Vagina (tissue), 2 donors: ENCODE data around the gene MRPL55.

Experiments
- CTCF ChIP-seq, 3 experiments: fragments of 450-650 bp in 2 of 3; fragments of 200-600 bp in 1 of 3; sonication (generic) in 1 of 3; IDR thresholded peaks; one replicate each; pipeline ENCODE4 v1.5.1; 2017 to 2019; ENCODE audit warnings: antibody characterized with exemption in 3 of 3, mild to moderate bottlenecking in 2 of 3, moderate library complexity in 2 of 3
- POLR2AphosphoS5 ChIP-seq, 2 donors: sonication (generic); formaldehyde crosslinking; IDR thresholded peaks; one replicate each; pipeline ENCODE4 v1.9.0; 2017; ENCODE audit warnings: antibody characterized with exemption in 2 of 2, mild to moderate bottlenecking in 2 of 2, low read depth in 1 of 2; ENCODE audit not compliant: insufficient read depth in 1 of 2

- TF ChIP-seq CTCF (IDR thresholded peaks at IDR 0.05) (no peak), POLR2AphosphoS5 (IDR thresholded peaks at IDR 0.05; ENCODE audit: insufficient read depth in 1 of 2, low read depth in 1 of 2) (no peak)
Observed at GRCh38 chr1:228106800-228107054, 2.4 kb downstream of the MRPL55 start.
